GM18519 (cell line): Measurements from ENCODE around the gene FAM149A.

Experiments used
- ATAC-seq: cut with Tn5 transposase; IDR thresholded peaks from one replicate; pipeline ENCODE4 v1.9.1; 2021; ENCODE audit warnings: mild to moderate bottlenecking, moderate library complexity; ENCODE audit not compliant: unreplicated experiment, low FRiP score

FAM149A gene

DNA sequence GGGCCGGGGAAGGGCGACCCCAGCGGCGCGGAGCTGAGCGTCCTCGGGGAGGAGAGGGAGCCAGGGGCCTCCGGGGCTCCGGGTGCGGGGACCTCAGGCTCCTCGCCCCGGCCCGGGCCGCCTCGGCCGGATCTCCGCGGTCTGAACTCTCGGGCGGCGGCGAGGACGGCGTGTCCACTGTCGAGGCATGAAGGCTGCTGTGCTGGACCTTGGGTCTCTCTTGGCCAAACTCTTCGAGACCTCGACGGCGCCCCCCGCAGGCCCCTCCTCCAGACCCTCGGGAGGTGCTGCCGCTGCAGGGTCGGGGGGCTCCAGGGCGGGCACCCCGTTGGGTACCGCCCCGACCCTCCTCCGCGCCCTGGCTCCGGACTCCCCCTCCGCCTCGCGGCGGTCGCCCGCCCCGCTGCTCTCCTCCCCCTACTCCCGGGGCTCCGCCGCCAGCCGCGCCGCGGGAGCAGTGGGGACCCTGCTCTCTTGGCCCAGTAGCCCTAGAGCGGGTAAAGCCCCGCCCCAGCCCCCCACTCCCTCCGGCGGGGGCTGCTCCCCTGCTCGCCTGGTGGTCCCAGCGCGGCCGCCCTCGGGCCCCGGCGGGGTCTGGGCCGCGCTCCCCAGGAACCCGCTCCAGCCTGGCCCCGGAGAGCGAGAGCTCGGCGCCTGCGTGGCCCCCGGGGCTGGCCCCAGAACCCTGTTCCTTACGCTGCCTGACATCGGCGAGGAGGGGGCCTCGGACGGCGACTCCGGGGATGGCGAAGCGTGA, 564 bp downstream of the FAM149A start:
- no peak for ATAC-seq

DNA sequence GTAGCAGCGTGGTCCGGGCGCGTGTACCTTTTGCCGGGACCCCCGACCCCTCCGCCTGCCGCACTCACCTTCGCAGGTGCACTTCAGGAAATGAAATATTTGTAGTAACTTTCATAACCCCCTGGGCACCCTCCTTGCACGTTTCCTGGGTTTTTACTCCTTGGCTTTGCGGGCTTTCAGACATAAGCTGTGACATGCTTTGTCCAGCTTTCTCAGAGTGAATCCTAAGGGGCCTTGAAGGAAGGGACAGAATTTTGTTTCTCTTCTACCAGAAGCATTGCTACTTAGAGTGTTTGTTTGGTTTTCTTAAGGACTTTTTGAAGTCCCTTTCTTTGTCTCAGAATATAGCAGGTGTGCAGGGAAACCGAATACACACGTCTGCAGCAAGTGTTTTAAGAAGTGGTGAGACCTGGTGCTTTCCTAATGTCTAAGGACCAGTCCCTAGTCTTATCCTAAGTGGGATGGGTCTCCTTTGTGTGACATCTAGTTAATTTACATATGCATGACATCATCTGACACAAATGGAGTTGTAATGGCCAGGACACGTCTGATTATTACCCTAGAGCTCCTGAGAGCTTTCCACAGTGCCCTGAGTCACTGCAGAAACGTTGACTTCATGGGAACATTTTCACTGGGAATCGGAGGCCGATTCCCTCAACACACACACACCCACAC, 1.3 kb downstream of the FAM149A start:
- ATAC-seq, result no peak

DNA sequence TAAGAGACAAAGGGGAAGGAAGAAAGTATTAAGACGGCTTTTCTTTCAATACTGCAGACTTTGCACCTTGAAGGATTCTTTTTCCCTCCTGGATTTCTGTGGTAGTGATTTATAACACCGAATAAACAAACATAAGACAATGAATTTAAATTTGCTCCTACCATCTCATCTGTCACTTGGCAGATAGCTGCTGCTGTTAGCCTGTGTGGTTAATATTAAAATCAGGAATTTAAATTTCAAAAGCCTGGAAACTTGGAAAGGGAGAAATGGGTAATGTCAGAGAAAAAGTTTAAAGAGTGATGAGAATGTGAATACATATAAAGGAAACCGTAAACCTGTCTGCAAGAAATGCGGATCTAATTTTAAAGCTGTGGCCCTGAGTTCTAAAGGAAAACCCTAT, 3.4 kb downstream of the FAM149A start:
- no peak for ATAC-seq

DNA sequence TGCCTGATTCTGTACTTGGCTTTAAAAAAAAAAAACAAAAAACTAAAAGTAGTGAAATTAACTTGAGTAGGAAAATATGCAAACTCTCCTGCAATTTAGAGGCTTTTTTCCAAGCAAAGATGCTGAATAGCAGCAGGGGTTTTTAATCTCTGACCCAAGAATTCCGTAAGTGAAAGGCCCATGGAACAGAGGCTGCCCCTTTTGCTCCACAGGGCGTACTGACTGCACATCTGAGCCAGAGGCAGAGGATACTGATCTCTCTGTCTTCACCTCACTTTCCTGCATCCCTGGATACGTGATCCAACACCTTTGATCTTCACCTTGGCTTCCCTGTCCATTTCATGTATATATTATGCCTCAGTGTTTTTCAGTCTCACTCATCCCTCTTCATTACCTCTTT, 3.9 kb downstream of the FAM149A start:
- no peak for ATAC-seq

DNA sequence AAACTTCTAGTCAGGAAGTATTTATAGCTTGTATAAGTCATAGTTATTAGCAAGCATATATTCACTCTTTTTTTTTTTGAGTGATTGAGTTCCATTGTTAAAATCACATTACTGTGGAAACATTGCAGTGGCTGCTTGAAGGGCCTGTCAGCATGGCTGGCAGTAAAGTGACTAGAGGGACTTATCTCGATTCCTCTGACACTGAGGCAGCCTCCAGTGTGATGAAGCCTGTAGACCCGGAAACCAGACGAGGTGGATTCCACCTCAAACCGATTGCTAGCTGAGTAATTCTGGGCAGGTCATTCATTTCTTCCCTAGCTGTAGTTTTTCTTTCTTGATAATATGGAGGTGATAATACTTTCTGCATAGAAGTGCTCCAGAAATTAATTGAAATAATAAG, 4.7 kb downstream of the FAM149A start:
- ATAC-seq, result no peak

DNA sequence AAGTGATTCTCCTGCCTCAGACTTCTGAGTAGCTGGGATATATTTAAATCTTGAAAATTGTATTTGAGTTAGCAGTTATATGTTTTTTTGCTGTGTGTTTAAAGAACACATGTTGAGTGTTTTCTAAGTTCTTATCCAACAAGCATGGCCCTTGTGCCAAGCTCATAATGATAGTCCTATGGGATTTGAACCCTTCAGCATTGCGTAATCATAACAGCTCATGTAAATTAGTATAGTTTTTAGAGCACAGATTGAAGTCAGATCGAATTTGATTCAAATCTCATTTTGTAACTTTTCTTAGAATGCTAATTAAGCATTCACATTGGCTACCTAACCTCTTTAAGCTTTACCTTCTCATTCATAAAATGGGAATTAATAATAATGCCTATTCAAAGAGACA, 12.2 kb downstream of the FAM149A start:
- no peak for ATAC-seq

DNA sequence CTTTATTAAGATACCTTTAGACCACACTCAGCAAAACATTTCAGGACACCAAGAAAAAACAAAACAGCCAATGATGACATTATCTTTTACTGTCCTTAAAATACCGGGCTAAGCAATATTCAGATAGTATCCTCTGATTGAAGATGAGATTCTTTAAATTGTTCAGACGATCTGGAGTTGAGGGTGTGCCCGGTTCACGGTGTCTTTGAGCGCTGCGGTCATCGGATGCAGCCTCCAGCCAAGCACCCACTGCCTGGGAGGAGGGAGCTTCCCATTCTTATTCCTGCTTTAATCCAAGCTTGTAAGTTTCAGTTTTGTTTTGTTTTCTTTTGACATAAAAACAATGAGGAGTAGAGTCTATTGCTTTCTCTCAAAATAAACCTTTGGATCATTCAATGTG, 14.1 kb downstream of the FAM149A start:
- no peak for ATAC-seq

DNA sequence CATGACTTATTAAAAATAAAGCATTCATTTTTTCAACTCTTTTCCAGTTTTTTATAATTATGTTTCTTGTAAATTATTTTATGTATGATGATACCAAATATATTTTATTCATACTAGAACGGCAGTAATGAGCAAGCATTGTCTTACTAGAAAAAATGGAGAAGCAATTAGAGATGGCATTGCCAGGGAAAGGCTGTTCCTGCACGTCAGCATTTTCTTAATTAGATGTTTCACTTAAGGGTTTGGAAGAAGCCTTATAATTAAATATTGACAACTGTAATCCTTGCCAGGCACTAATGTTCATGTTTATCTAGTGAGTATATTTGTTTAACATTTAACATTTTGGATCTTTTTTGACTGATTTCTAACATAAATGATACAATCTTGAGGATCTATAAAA, 16.6 kb downstream of the FAM149A start:
- ATAC-seq, result no peak

DNA sequence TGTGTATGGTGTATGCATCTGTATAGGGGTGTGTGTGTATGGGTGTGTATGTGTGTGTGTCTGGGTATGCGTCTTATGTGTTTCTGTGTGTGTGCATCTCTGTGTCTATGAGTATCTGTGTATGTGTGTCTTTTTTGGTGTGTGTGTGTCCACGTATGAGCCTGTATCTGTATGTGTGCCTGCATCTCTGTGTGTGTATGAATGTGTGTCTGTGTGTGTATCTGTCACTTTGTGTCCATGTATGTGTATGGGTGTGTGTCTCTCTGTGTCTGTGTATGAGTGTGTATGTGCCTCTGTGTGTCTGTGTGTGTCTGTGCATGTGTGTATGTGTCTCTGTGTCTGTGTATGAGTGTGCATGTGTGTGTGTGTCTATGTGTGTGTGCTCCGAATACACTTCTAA, 24.3 kb downstream of the FAM149A start:
- no peak for ATAC-seq

DNA sequence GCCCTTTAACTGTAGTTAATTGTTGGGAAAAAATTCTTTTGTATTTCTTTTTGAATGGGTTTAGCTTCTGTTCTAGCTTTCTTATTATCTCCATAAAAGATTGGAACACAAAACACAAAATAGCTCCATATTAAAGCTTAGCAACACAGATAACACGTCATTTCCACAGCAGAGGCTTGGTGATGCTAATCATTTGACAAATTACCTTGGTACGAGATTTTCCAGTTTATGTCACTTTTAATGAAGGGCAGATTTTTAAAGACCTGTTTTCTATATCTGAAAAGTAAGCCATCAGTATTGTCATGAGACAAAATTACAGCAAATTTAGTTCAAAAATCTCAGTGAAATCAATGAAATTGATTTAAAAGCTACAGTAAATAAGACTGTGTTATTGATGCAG, 27.4 kb downstream of the FAM149A start:
- ATAC-seq, result no peak

DNA sequence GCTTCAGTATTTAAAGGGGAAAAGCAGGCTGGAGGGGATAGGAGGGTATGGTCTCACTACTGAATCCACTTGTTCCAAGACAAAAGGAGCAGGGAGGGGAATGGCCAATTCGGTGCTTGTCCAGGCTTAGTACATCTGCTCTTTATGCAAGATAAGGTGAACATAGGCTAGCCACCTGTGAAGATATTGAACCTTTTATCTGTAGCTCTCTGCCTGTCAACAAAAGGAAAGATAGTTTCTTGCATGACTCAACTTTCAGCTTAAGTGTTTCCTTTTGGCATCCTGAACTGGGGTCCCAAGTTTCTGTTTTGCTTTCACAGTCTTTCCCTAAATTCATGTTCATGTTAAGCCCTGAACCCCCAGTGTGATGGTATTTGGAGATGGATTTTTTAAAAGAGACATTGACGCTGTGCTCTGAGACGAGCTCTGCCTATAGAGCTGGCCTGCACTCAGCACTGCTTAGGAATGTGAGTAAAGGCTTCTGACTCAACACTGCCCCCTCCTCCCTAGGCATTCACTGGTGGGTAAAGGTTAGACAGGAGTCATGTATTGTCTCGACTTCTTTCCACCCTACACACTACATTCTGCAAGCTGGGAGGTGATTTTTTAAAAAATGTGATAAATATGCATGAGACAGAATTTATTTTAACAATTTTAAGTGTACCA, 28.2 kb downstream of the FAM149A start:
- no peak for ATAC-seq

DNA sequence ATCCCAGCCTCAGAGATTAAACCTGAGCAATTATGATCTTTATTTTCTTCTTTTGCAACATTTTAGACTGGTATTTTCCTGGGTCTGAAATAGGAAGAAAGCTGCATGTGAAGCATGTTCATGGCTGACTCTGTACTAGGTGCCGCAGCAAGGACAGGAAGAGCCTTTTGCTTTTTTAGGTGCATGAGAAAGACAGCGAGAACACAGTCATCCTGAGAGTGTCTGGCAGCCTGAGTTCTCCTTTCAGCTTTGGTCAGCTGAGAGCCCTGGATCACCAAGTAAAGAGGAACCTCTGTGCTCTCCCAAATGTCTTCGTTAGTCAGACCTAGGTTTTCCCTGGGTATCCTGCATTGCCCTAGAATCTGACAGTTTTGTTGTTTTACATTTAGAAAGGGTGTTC, 29.8 kb downstream of the FAM149A start:
- ATAC-seq, result peak; percentile 99

DNA sequence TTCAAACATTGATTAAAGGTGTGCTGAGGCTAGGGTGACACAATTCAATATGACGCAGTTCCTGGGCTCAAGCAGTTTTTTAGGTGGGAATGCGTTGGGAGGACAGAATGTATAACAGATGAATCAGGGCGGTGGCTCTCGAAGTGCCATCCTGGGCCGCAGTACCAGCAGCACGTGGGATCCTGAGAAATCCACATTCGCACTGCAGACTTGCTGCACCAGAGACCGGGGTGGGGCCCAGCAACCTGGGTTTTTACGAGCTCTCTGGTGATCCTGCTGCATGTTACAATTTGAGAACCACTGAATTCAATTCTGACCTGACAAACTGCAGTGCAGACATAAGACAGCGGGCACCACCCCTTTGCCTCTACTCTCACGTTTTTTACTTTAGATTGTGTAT, 30.4 kb downstream of the FAM149A start:
- ATAC-seq, result no peak

DNA sequence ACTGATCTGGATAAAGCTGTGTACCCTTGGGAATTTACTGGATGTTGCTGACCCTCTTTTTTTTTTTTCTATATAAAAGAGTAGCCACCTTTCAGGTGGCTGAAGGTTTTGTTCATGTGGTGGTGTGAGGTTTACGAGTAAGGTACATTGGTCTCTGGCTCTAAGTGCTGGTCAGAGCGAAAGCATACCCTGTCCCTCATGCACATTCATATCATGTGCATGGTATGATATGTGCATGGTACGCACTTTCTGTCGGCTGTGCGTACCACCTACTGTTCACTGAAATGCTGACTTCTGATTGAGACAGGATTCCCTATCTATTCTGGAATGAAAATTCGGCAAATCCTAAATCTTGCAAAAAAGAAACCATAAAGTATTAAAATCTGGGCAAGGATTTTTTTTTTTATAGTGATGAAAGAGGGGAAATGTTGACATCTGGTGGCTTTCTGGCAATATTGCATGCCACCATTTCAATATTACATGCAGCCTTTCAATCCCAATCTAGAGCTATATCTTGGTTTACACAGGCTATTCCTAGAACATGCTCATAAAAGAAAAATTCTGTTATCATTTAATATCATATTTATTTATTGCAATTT, 32.8 kb downstream of the FAM149A start:
- peak; percentile 30 for ATAC-seq

DNA sequence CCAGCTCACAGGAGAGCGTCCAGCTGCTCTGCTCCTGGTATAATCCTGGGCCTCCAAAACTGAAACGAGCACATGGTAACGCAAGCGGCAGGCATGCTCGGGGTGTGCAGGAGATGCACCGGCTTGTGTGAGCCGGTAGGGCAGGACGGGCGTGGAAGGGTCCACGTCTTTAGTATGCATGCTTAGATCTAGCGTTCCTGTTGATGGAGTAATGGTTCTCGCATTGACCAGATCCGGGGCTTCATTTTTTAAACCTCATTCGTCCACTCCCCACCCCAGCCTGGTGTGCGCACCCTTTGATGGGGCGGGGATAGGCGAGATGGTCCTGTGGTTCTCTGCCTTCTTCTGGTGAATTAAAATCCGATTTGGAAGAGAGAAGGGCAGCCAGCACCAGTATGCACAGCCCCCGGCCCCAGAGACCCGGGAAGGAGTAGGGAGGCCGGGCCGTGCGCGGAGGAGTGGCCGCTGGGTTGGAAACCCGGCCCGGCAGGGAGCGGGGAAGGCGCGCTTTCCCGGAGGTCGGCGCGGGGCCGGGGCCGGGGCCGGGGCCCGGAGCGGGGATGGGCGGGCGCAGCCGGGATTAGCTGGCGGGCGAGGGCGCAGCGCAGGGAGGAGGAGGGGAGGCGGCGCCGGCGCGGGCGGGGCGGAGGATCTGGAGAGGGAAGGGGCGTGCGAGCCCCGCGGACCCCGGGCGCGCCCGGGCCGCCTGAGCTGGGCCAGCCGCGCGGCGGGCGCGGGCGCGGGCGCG, 39.9 kb downstream of the FAM149A start:
- peak; percentile 39 for ATAC-seq

DNA sequence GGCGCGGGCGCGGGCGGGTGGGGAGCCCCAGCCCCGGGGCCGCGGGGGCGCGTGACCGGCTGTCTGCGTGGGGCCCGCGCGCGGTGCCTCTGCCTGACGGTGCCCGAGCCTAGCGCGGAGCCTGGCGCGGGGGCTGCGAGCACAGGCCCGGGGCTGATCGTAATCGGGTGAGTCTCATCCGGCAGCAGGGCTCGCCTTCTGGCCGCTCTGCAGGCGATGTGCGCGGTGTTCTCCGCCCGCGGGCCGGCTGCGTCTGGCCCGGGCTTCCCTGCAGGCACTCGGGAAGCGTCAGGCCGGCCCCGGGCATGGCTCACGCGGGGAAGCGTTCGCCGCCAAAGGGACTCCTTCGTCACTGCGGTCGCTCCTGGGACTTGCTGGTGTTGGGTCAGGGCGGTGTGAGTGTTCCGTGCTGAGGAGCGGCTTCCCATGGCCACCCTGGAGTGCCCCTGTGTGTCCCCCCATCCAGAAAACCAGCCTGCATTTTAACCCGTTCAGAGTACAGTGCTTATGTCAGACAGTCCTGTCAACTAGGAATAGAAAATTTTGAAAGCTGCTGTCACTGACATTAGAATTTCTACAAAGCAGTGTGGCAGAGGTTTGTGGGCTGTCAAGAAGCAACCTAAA, 40.6 kb downstream of the FAM149A start:
- no peak for ATAC-seq

DNA sequence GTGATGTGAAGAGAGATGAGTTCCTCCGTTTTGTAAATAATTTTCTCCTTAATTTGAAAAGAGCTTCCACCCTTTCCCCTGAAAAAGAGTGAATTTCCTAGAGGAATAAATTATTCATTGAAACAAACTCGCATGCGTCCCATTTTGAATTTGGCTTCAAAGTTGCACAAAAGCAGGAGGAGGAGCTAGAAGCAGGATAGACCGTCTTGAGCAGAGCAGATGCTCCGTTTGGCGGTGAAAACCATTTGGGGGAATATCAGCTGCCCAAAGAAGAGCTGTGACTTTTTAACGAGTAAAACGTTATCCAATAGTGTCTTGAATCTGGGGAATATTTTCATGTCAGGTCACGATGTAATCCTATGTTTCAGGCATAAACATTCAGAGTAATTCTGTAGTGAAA, 42.0 kb downstream of the FAM149A start:
- ATAC-seq, result no peak

DNA sequence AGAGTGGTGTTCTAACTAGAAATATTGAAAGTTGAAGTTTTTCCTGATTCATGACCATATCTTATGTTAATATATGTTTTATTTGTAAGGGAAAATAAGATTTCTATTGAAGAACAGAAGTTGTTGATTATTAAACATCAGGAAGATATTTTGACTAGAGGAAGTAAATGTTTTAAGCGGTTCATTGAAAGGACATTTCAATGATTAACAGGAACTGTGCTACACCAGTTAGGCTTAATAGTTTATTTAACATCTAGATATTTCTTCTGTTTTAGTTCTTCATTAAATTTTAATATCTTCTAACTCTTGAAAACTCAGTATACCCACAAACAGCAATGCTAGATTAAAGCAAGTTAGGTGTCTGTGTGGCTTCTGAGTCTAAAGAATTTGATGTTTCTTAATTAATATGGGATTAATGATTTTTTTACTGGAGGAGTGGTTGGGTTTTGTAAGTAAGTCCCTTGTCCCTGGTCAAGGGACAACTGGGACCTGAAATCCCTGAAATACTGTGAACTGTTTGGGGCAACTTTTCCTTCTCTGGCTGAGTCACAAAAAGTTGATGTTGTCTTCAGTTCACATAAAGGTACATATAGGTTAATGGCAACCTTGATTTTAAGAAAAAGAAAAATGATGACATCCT, 44.0 kb downstream of the FAM149A start:
- no peak for ATAC-seq

DNA sequence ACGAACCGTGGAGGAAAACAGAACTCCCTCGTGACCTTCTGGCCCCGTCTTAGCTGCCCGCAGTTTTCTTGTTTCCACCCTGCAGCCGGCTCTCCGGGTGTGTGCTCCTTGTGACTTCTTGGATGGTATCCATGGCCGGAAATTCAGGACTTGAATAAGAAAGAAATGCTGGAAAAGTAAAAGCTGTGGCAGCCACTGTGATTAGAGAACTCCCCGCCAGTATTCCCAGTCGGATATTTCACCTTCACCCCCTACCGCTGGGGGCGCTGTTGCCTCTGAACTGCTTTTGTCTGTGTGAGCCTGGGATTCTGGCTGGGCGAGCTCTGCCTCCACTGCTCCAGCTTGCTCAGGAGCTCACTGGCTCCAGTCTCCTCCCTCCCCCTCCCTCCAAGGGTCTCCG, 45.4 kb downstream of the FAM149A start:
- ATAC-seq, result no peak

DNA sequence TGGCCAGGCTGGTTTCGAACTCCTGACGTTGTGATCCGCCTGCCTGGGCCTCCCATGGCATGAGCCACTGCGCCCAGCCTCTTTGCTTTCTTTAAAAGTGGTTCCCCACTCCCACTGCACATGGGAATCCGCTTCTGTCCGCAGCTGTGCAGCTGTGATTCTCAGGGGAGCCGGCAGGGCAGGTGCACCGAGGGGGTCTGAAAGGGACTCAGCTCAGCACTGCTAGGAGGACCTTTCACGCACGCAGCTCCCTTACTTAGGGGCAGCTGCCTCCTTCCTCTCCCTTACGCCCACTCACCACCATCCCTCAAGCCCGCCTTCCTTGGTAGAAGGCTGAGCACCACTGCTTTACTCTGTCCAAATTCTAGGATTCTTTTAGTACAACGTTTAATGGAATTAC, 46.4 kb downstream of the FAM149A start:
- no peak for ATAC-seq
